H9 (cell line): ENCODE measurements around the gene GNB1L. TPM values are rescaled to one million over a fixed set of nuclear protein-coding genes. Genes with fewer than 3 reads are reported as not detected.

ENCODE experiments used
- DNase-seq: peaks from one replicate; pipeline ENCODE4 v3.0.0-alpha.2; 2017
- H2AFZ ChIP-seq: one replicate; pipeline ENCODE4 v1.6.1; 2013; ENCODE audit warnings: mild to moderate bottlenecking, low read length, control low read depth, moderate library complexity
- H2AK5ac ChIP-seq: 2 replicates; pipeline ENCODE4 v1.6.1; 2013; ENCODE audit warnings: low read length, control low read depth, mixed read lengths; ENCODE audit not compliant: insufficient read length
- H2BK120ac ChIP-seq: one replicate; pipeline ENCODE4 v1.6.1; 2013; ENCODE audit warnings: low read depth, mild to moderate bottlenecking, low read length, control low read depth, inconsistent platforms; ENCODE audit not compliant: poor library complexity, severe bottlenecking
- H2BK12ac ChIP-seq: 2 replicates; pipeline ENCODE4 v1.6.1; 2013; ENCODE audit warnings: low read length, control low read depth, mixed read lengths, low read depth; ENCODE audit not compliant: insufficient read length
- H2BK15ac ChIP-seq: 2 replicates; pipeline ENCODE4 v1.6.1; 2013; ENCODE audit warnings: low read depth, low read length, control low read depth
- H2BK20ac ChIP-seq: one replicate; pipeline ENCODE4 v1.6.1; 2013; ENCODE audit warnings: low read depth, mild to moderate bottlenecking, low read length, control low read depth, inconsistent platforms; ENCODE audit not compliant: poor library complexity, severe bottlenecking
- H2BK5ac ChIP-seq: 2 replicates; pipeline ENCODE4 v1.6.1; 2013; ENCODE audit warnings: low read length, control low read depth, mixed read lengths; ENCODE audit not compliant: insufficient read length
- H3K14ac ChIP-seq: 2 replicates; pipeline ENCODE4 v1.6.1; 2013; ENCODE audit warnings: low read length, control low read depth; ENCODE audit not compliant: insufficient read depth
- H3K18ac ChIP-seq: 2 replicates; pipeline ENCODE4 v1.6.1; 2013; ENCODE audit warnings: low read depth, mild to moderate bottlenecking, mixed read lengths, low read length, control low read depth; ENCODE audit not compliant: insufficient read length
- H3K23ac ChIP-seq: 2 replicates; pipeline ENCODE4 v1.6.1; 2013; ENCODE audit warnings: low read length, control low read depth, mixed read lengths, low read depth; ENCODE audit not compliant: insufficient read length
- H3K23me2 ChIP-seq: 2 replicates; pipeline ENCODE4 v1.6.1; 2013; ENCODE audit warnings: low read depth, mild to moderate bottlenecking, mixed read lengths, low read length, control low read depth; ENCODE audit not compliant: insufficient read length, poor library complexity, severe bottlenecking
- H3K27ac ChIP-seq: 2 replicates; pipeline ENCODE4 v1.5.1; 2013; ENCODE audit warnings: low read length, control low read depth, mixed read lengths, low read depth; ENCODE audit not compliant: insufficient read length
- H3K27me3 ChIP-seq: 2 replicates; pipeline ENCODE4 v1.6.1; 2013; ENCODE audit warnings: low read length, control low read depth, inconsistent platforms; ENCODE audit not compliant: insufficient read depth
- H3K4ac ChIP-seq: 2 replicates; pipeline ENCODE4 v1.6.1; 2013; ENCODE audit warnings: low read depth, mild to moderate bottlenecking, control low read depth, inconsistent platforms, low read length, moderate library complexity
- H3K4me1 ChIP-seq: 2 replicates; pipeline ENCODE4 v1.6.1; 2013; ENCODE audit warnings: low read length, control low read depth, inconsistent platforms; ENCODE audit not compliant: insufficient read depth
- H3K4me2 ChIP-seq: 2 replicates; pipeline ENCODE4 v1.6.1; 2013; ENCODE audit warnings: low read length, control low read depth, mixed read lengths; ENCODE audit not compliant: insufficient read length, insufficient read depth
- H3K56ac ChIP-seq: 2 replicates; pipeline ENCODE4 v1.6.1; 2013; ENCODE audit warnings: low read depth, mild to moderate bottlenecking, mixed read lengths, low read length, control low read depth; ENCODE audit not compliant: insufficient read length
- H3K79me1 ChIP-seq: 2 replicates; pipeline ENCODE4 v1.6.1; 2013; ENCODE audit warnings: low read depth, mild to moderate bottlenecking, moderate library complexity, low read length, control low read depth, inconsistent platforms; ENCODE audit not compliant: insufficient read depth, poor library complexity, severe bottlenecking
- H3K79me2 ChIP-seq: 2 replicates; pipeline ENCODE4 v1.6.1; 2013; ENCODE audit warnings: low read length, control low read depth, inconsistent platforms; ENCODE audit not compliant: insufficient read depth
- H3K9ac ChIP-seq: 2 replicates; pipeline ENCODE4 v1.6.1; 2013; ENCODE audit warnings: low read length, control low read depth, mixed read lengths; ENCODE audit not compliant: insufficient read length; ENCODE audit errors: extremely low read depth
- H3K9me3 ChIP-seq: one replicate; pipeline ENCODE4 v1.6.1; 2013; ENCODE audit warnings: low read depth, low read length, inconsistent platforms; ENCODE audit not compliant: control insufficient read depth
- H3T11ph ChIP-seq: one replicate; pipeline ENCODE4 v1.6.1; 2013; ENCODE audit warnings: mild to moderate bottlenecking, low read length, control low read depth, inconsistent platforms
- H4K20me1 ChIP-seq: one replicate; pipeline ENCODE4 v1.6.1; 2013; ENCODE audit not compliant: control insufficient read depth, insufficient read length, insufficient read depth
- H4K5ac ChIP-seq: 2 replicates; pipeline ENCODE4 v1.6.1; 2013; ENCODE audit warnings: low read depth, mild to moderate bottlenecking, mixed read lengths, low read length, control low read depth; ENCODE audit not compliant: insufficient read length
- H4K8ac ChIP-seq: replicated peaks from 2 replicates; pipeline ENCODE4 v1.6.1; 2013; ENCODE audit warnings: low read length, control low read depth, mixed read lengths, low read depth; ENCODE audit not compliant: insufficient read length
- H4K91ac ChIP-seq: 2 replicates; pipeline ENCODE4 v1.6.1; 2013; ENCODE audit warnings: low read depth, mild to moderate bottlenecking, moderate library complexity, mixed read lengths, low read length, control low read depth; ENCODE audit not compliant: insufficient read length
- H3K27ac Mint-ChIP-seq, 3 experiments: 2 replicates in 2 of 3; 3 replicates in 1 of 3; pipeline ENCODE4 v1.8.0; 2020 to 2021; ENCODE audit warnings: mixed read lengths in 3 of 3, mild to moderate bottlenecking in 1 of 3, moderate library complexity in 1 of 3
- H3K27me3 Mint-ChIP-seq: 2 replicates; pipeline ENCODE4 v1.8.0; 2021; ENCODE audit warnings: low read depth, mild to moderate bottlenecking, moderate library complexity, mixed read lengths
- H3K36me3 Mint-ChIP-seq, 3 experiments: 2 replicates in 2 of 3; 3 replicates in 1 of 3; pipeline ENCODE4 v1.8.0; 2020 to 2021; ENCODE audit warnings: low read depth in 3 of 3, mixed read lengths in 3 of 3; ENCODE audit not compliant: insufficient read depth in 1 of 3
- H3K4me1 Mint-ChIP-seq, 2 experiments: 2 replicates each; pipeline ENCODE4 v1.8.0; 2020; ENCODE audit warnings: mixed read lengths in 2 of 2
- H3K4me3 Mint-ChIP-seq, 2 experiments: 2 replicates in 1 of 2; 3 replicates in 1 of 2; pipeline ENCODE4 v1.8.0; 2020 to 2021; ENCODE audit warnings: mild to moderate bottlenecking in 2 of 2, mixed read lengths in 2 of 2, moderate library complexity in 1 of 2
- H3K9me3 Mint-ChIP-seq, 2 experiments: 2 replicates in 1 of 2; 3 replicates in 1 of 2; pipeline ENCODE4 v1.8.0; 2020; ENCODE audit warnings: mild to moderate bottlenecking in 2 of 2, mixed read lengths in 2 of 2, moderate library complexity in 1 of 2
- WGBS: extraction: QIAGEN DNeasy Blood & Tissue Kit; methylation state at CpG from one replicate; pipeline ENCODE4 v1.1.7; 2013; ENCODE audit warnings: missing lambda C conversion rate, low lambda C conversion rate, mixed read lengths; ENCODE audit not compliant: insufficient read length; ENCODE audit errors: extremely low coverage; 5-methylcytosine and 5-hydroxymethylcytosine counted together
- total RNA-seq: library from RNA; stranded (reverse); gene quantifications from 2 replicates; pipeline ENCODE4 v1.2.1, GENCODE V29; 2021
- TF ChIP-seq, protein P1 (sequence below): fragments of 200-600 bp; sonication (generic); conservative IDR thresholded peaks from 3 replicates; pipeline ENCODE4 v1.8.0; 2021; ENCODE audit warnings: antibody characterized with exemption, mild to moderate bottlenecking

GNB1L gene
- total RNA-seq, 1 experiment from 2014 or later = 22.4 TPM

DNA sequence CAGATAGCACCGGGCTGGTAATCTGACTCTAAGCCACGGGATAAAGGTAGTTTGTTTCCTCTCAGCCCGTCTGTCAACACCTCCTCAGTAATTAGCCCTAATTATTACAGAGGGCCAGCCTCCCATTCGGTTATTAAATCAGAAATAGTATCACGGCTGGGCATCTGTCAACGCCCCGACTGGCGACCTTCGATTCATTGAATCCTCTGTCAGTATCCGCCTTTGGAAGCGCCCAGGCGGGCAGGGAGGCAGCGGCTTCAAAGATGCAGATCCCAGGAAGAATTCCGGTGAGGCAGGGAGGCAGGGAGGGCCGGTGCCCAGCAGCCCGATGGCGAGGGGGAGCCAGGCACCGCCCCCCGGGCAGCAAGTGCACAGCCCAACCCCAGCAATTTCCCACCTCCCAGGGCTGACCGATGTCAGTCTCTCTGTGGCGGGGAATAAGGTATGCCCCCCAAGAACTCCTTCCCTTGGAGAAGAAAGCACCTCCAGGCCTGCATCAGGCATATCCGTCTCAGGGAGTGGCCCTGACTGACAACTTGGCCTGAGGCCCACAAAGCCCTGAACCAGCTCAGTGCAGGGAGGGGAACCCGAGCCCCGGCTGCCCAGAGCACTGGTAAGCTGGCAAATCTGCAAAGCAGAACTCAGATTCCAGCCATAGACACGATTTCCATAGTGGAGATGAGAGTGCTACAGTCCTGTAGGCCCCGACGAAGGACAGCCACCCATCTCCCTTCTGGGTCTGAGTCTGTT lies 11.4 kb downstream of the GNB1L start:
- no CpG with 5 or more reads among the region's 27 CpGs for WGBS
- Histone ChIP-seq H2AFZ (no peak overlapping the region), H4K8ac (no peak overlapping the region), H3K56ac (no peak overlapping the region), H3K79me1 (no peaks in the 10 kb centered on the region), H4K91ac (no peak overlapping the region), H3K23me2 (no peaks in the 10 kb centered on the region), H3K27me3 (no peaks in the 10 kb centered on the region), H2BK20ac (no peak overlapping the region), H3K23ac (no peak overlapping the region), H4K20me1 (no peaks in the 10 kb centered on the region), H3K18ac (no peak overlapping the region), H2AK5ac (no peak overlapping the region), H3K4me2 (no peak overlapping the region), H3K79me2 (no peaks in the 10 kb centered on the region), H3K4ac (no peak overlapping the region), H3K14ac (no peak overlapping the region), H3K4me1 (no peaks in the 10 kb centered on the region), H2BK5ac (no peak overlapping the region), H4K5ac (no peak overlapping the region), H3K9ac (no peak overlapping the region), H2BK15ac (no peak overlapping the region), H3T11ph (no peak overlapping the region), H2BK120ac (no peak overlapping the region), H3K27ac (no peak overlapping the region), H2BK12ac (no peak overlapping the region), H3K9me3 (no peaks in the 10 kb centered on the region)
- TF ChIP-seq, protein P1, sequence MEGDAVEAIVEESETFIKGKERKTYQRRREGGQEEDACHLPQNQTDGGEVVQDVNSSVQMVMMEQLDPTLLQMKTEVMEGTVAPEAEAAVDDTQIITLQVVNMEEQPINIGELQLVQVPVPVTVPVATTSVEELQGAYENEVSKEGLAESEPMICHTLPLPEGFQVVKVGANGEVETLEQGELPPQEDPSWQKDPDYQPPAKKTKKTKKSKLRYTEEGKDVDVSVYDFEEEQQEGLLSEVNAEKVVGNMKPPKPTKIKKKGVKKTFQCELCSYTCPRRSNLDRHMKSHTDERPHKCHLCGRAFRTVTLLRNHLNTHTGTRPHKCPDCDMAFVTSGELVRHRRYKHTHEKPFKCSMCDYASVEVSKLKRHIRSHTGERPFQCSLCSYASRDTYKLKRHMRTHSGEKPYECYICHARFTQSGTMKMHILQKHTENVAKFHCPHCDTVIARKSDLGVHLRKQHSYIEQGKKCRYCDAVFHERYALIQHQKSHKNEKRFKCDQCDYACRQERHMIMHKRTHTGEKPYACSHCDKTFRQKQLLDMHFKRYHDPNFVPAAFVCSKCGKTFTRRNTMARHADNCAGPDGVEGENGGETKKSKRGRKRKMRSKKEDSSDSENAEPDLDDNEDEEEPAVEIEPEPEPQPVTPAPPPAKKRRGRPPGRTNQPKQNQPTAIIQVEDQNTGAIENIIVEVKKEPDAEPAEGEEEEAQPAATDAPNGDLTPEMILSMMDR = no peak
- Mint-ChIP-seq H3K4me3 (no peak overlapping the region), H3K9me3 (no peaks in the 10 kb centered on the region; a peak in 1 of 5 replicates), H3K4me1 (peaks cover 10 to 12% of the 10 kb centered on the region in 2 experiments), H3K27ac (no peak overlapping the region; a peak in 1 of 7 replicates), H3K27me3 (no peaks in the 10 kb centered on the region), H3K36me3 (peaks cover 10 to 17% (median 12%) of the 10 kb centered on the region in 3 experiments; a peak in 5 of 7 replicates)
- no peak for DNase-seq
